ENCODE data around the gene F12.
A peak's percentile ranks its signal among the peaks of the same experiment; 100 is the strongest.
"Not testable (repeated sequence)": the region's sequence is repeated elsewhere in the genome, so short reads cannot be mapped to it uniquely, and the experiment has no call there.

F12 gene

GRCh38 chr5:177419046-177419445 lies 9.7 kb upstream of the F12 start:
- H3K36me3 ChIP-seq (ENCODE audit: control insufficient read depth in 1 of 2, insufficient read depth in 2 of 2, low read depth in 1 of 2, low read length in 2 of 2), result no peaks in the 10 kb centered on the region
- H3K23ac ChIP-seq (ENCODE audit: low read length in 2 of 2), result no peak overlapping the region
- H3K27me3 ChIP-seq (ENCODE audit: control insufficient read depth in 1 of 2, insufficient read depth in 1 of 2, low read length in 2 of 2), result peaks cover 0 to 6% of the 10 kb centered on the region in 2 experiments
- H2BK12ac ChIP-seq (ENCODE audit: low read length in 2 of 2), result peak overlapping the region in 1 of 2 experiments; percentile 47
- H2AFZ ChIP-seq (ENCODE audit: low read depth, low read length), result no peak overlapping the region
- H3K9me3 ChIP-seq (ENCODE audit: control insufficient read depth, low read length), result no peaks in the 10 kb centered on the region
- no peak overlapping the region for H3K14ac ChIP-seq (ENCODE audit: low read length in 2 of 2)
- peak; percentile 79 for DNase-seq
- H2BK5ac ChIP-seq (ENCODE audit: low read depth, low read length, poor library complexity, severe bottlenecking), result no peak overlapping the region
- peak overlapping the region in 1 of 2 experiments; percentile 16 for H3K4me3 ChIP-seq (ENCODE audit: insufficient read depth in 1 of 2, low read depth in 1 of 2, low read length in 2 of 2)
- H2BK120ac ChIP-seq (ENCODE audit: low read depth, low read length), result no peak overlapping the region
- H3K4ac ChIP-seq (ENCODE audit: low read depth in 1 of 2, low read length in 2 of 2), result no peak overlapping the region
- H3K9ac ChIP-seq (ENCODE audit: low read length), result no peak overlapping the region
- 91% methylated on average over 3 of the region's 3 CpGs for WGBS
- no peak overlapping the region for H3K27ac ChIP-seq (ENCODE audit: low read length, poor library complexity, severe bottlenecking)
- H4K8ac ChIP-seq (ENCODE audit: low read length), result no peak overlapping the region
- H4K91ac ChIP-seq (ENCODE audit: low read length), result no peak overlapping the region
- H2AK5ac ChIP-seq (ENCODE audit: low read length, severe bottlenecking), result no peak overlapping the region
- H3K18ac ChIP-seq (ENCODE audit: low read depth in 1 of 2, low read length in 2 of 2), result no peak overlapping the region
- no peak overlapping the region for H3K4me2 ChIP-seq (ENCODE audit: low read length, poor library complexity, severe bottlenecking)
- H3K79me1 ChIP-seq (replicated peaks; ENCODE audit: low read length, poor library complexity, severe bottlenecking), result no peaks in the 10 kb centered on the region
- H3K4me1 ChIP-seq (ENCODE audit: control insufficient read depth, insufficient read depth, low read depth, low read length), result peaks cover 2% of the 10 kb centered on the region
- H2BK15ac ChIP-seq (ENCODE audit: low read depth, poor library complexity, severe bottlenecking), result no peak overlapping the region

GRCh38 chr5:177417081-177417480 lies 7.7 kb upstream of the F12 start:
- WGBS, result 94% methylated on average over 6 of the region's 6 CpGs
- not testable (repeated sequence) for H3K79me1 ChIP-seq (replicated peaks; ENCODE audit: low read length, poor library complexity, severe bottlenecking)

GRCh38 chr5:177414481-177414880 lies 5.1 kb upstream of the F12 start:
- Histone ChIP-seq H2BK12ac (ENCODE audit: low read length in 2 of 2) (no peak overlapping the region), H3K23ac (ENCODE audit: low read length in 2 of 2) (no peak overlapping the region), H2BK5ac (ENCODE audit: low read depth, low read length, poor library complexity, severe bottlenecking) (no peak overlapping the region), H3K14ac (ENCODE audit: low read length in 2 of 2) (no peak overlapping the region), H3K4me3 (ENCODE audit: insufficient read depth in 1 of 2, low read depth in 1 of 2, low read length in 2 of 2) (no peak overlapping the region), H4K91ac (ENCODE audit: low read length) (no peak overlapping the region), H2AK5ac (ENCODE audit: low read length, severe bottlenecking) (no peak overlapping the region), H3K18ac (ENCODE audit: low read depth in 1 of 2, low read length in 2 of 2) (no peak overlapping the region), H3K27ac (ENCODE audit: low read length, poor library complexity, severe bottlenecking) (no peak overlapping the region), H3K4ac (ENCODE audit: low read depth in 1 of 2, low read length in 2 of 2) (no peak overlapping the region), H2AFZ (ENCODE audit: low read depth, low read length) (no peak overlapping the region), H3K4me1 (ENCODE audit: control insufficient read depth, insufficient read depth, low read depth, low read length) (no peaks in the 10 kb centered on the region), H3K36me3 (ENCODE audit: control insufficient read depth in 1 of 2, insufficient read depth in 2 of 2, low read depth in 1 of 2, low read length in 2 of 2) (no peaks in the 10 kb centered on the region), H4K8ac (ENCODE audit: low read length) (no peak overlapping the region), H3K9me3 (ENCODE audit: control insufficient read depth, low read length) (no peaks in the 10 kb centered on the region), H3K4me2 (ENCODE audit: low read length, poor library complexity, severe bottlenecking) (no peak overlapping the region), H3K79me1 (replicated peaks; ENCODE audit: low read length, poor library complexity, severe bottlenecking) (no peaks in the 10 kb centered on the region), H3K27me3 (ENCODE audit: control insufficient read depth in 1 of 2, insufficient read depth in 1 of 2, low read length in 2 of 2) (peaks cover 0 to 25% of the 10 kb centered on the region in 2 experiments), H2BK120ac (ENCODE audit: low read depth, low read length) (no peak overlapping the region), H3K9ac (ENCODE audit: low read length) (no peak overlapping the region), H2BK15ac (ENCODE audit: low read depth, poor library complexity, severe bottlenecking) (no peak overlapping the region)
- DNase-seq, result no peak
- 100% methylated on average over 1 of the region's 3 CpGs for WGBS

More at GRCh38 chr5:177417081-177417480, 7.7 kb upstream of the F12 start:
- H2BK5ac ChIP-seq (ENCODE audit: low read depth, low read length, poor library complexity, severe bottlenecking); H3K4ac ChIP-seq (ENCODE audit: low read depth in 1 of 2, low read length in 2 of 2); H2BK12ac ChIP-seq (ENCODE audit: low read length in 2 of 2); H2AFZ ChIP-seq (ENCODE audit: low read depth, low read length); H3K4me3 ChIP-seq (ENCODE audit: insufficient read depth in 1 of 2, low read depth in 1 of 2, low read length in 2 of 2); H4K91ac ChIP-seq (ENCODE audit: low read length); H3K9me3 ChIP-seq (ENCODE audit: control insufficient read depth, low read length); H3K23ac ChIP-seq (ENCODE audit: low read length in 2 of 2); H4K8ac ChIP-seq (ENCODE audit: low read length); H3K4me1 ChIP-seq (ENCODE audit: control insufficient read depth, insufficient read depth, low read depth, low read length); H3K4me2 ChIP-seq (ENCODE audit: low read length, poor library complexity, severe bottlenecking); H3K18ac ChIP-seq (ENCODE audit: low read depth in 1 of 2, low read length in 2 of 2); H3K9ac ChIP-seq (ENCODE audit: low read length); H3K36me3 ChIP-seq (ENCODE audit: control insufficient read depth in 1 of 2, insufficient read depth in 2 of 2, low read depth in 1 of 2, low read length in 2 of 2); H2BK15ac ChIP-seq (ENCODE audit: low read depth, poor library complexity, severe bottlenecking); DNase-seq; H3K27ac ChIP-seq (ENCODE audit: low read length, poor library complexity, severe bottlenecking); H3K14ac ChIP-seq (ENCODE audit: low read length in 2 of 2); H2AK5ac ChIP-seq (ENCODE audit: low read length, severe bottlenecking); H2BK120ac ChIP-seq (ENCODE audit: low read depth, low read length): not testable (repeated sequence)
- H3K27me3 ChIP-seq (ENCODE audit: control insufficient read depth in 1 of 2, insufficient read depth in 1 of 2, low read length in 2 of 2), result peaks cover 0 to 18% of the 10 kb centered on the region in 2 experiments

- 92% methylated on average over 7 of the region's 8 CpGs for WGBS
Observed at GRCh38 chr5:177412603-177413233, 3.4 kb upstream of the F12 start.

More at GRCh38 chr5:177412603-177413233, 3.4 kb upstream of the F12 start:
- Histone ChIP-seq H3K4ac (ENCODE audit: low read depth in 1 of 2, low read length in 2 of 2) (no peak overlapping the region), H4K91ac (ENCODE audit: low read length) (no peak overlapping the region), H3K9ac (ENCODE audit: low read length) (no peak overlapping the region), H3K79me1 (replicated peaks; ENCODE audit: low read length, poor library complexity, severe bottlenecking) (no peaks in the 10 kb centered on the region), H3K9me3 (ENCODE audit: control insufficient read depth, low read length) (no peaks in the 10 kb centered on the region), H2AFZ (ENCODE audit: low read depth, low read length) (no peak overlapping the region), H3K4me2 (ENCODE audit: low read length, poor library complexity, severe bottlenecking) (no peak overlapping the region), H3K36me3 (ENCODE audit: control insufficient read depth in 1 of 2, insufficient read depth in 2 of 2, low read depth in 1 of 2, low read length in 2 of 2) (no peaks in the 10 kb centered on the region), H3K27me3 (ENCODE audit: control insufficient read depth in 1 of 2, insufficient read depth in 1 of 2, low read length in 2 of 2) (peaks cover 0 to 42% of the 10 kb centered on the region in 2 experiments), H3K14ac (ENCODE audit: low read length in 2 of 2) (no peak overlapping the region), H2BK12ac (ENCODE audit: low read length in 2 of 2) (no peak overlapping the region), H2BK15ac (ENCODE audit: low read depth, poor library complexity, severe bottlenecking) (no peak overlapping the region), H3K27ac (ENCODE audit: low read length, poor library complexity, severe bottlenecking) (no peak overlapping the region), H4K8ac (ENCODE audit: low read length) (no peak overlapping the region), H2BK120ac (ENCODE audit: low read depth, low read length) (no peak overlapping the region), H3K4me3 (ENCODE audit: insufficient read depth in 1 of 2, low read depth in 1 of 2, low read length in 2 of 2) (no peak overlapping the region), H2BK5ac (ENCODE audit: low read depth, low read length, poor library complexity, severe bottlenecking) (no peak overlapping the region), H3K4me1 (ENCODE audit: control insufficient read depth, insufficient read depth, low read depth, low read length) (no peaks in the 10 kb centered on the region), H3K18ac (ENCODE audit: low read depth in 1 of 2, low read length in 2 of 2) (no peak overlapping the region), H2AK5ac (ENCODE audit: low read length, severe bottlenecking) (no peak overlapping the region), H3K23ac (ENCODE audit: low read length in 2 of 2) (no peak overlapping the region)
- DNase-seq, result no peak
